HepG2 (cell line): ENCODE data around the gene ITGAV. TPM values are rescaled to one million over a fixed set of nuclear protein-coding genes. Genes with fewer than 3 reads are reported as not detected.

Source experiments
- PTBP1 ChIP-seq: fragments of 200-400 bp; formaldehyde crosslinking; IDR thresholded peaks from 2 replicates; pipeline ENCODE4 v1.6.1; 2018; ENCODE audit warnings: low read length, low read depth; ENCODE audit not compliant: poor library complexity, severe bottlenecking
- SKI ChIP-seq: fragments of 450-650 bp; IDR thresholded peaks from one replicate; pipeline ENCODE4 v1.6.1; 2018; ENCODE audit warnings: mild to moderate bottlenecking; ENCODE audit not compliant: partially characterized antibody
- TEAD2 ChIP-seq: sonication (generic); formaldehyde crosslinking; IDR thresholded peaks from 2 replicates; pipeline ENCODE4 v1.9.0; 2021; ENCODE audit warnings: missing genetic modification reagents
- ZNF460 ChIP-seq: sonication (generic); formaldehyde crosslinking; IDR thresholded peaks from 2 replicates; pipeline ENCODE4 v1.5.1; 2020; ENCODE audit warnings: missing genetic modification reagents, mild to moderate bottlenecking, borderline replicate concordance
- ZNF547 ChIP-seq: sonication (generic); formaldehyde crosslinking; IDR thresholded peaks from 2 replicates; pipeline ENCODE4 v1.5.1; 2020; ENCODE audit warnings: mild to moderate bottlenecking, missing genetic modification reagents
- polyA plus RNA-seq, 8 experiments: library from polyadenylated mRNA; depleted of rRNA in 3 of 8; stranded (reverse) in 7 of 8; unstranded in 1 of 8; fragments of >200 nt; fragmentation: Illumina TruSeq in 4 of 8; extraction: Trizol in 4 of 8; gene quantifications; 2 replicates each; pipeline versions ENCODE4 v1.2.1 to v1.2.3, GENCODE V29; 2011 to 2016; ENCODE audit warnings: low read depth in 4 of 8, missing spikeins in 1 of 8, mixed read lengths in 1 of 8; ENCODE audit not compliant: insufficient read depth in 1 of 8
- total RNA-seq, 5 experiments: library from RNA; depleted of rRNA; stranded (reverse); fragments of >200 nt; fragmentation: Illumina TruSeq; extraction: Trizol; gene quantifications; 2 replicates each; pipeline ENCODE4 v1.2.3, GENCODE V29; 2016; ENCODE audit warnings: low read depth in 1 of 5
- TF ChIP-seq, protein P1 (sequence below), 2 experiments: sonication (generic) in 1 of 2; formaldehyde crosslinking in 1 of 2; IDR thresholded peaks; 2 replicates each; pipeline versions ENCODE4 v1.4.0 to v1.6.1; 2016 to 2020; ENCODE audit warnings: borderline replicate concordance in 1 of 2, low read depth in 1 of 2, mild to moderate bottlenecking in 1 of 2, missing genetic modification reagents in 1 of 2
- TF ChIP-seq, protein P2 (sequence below): IDR thresholded peaks from 2 replicates; pipeline ENCODE4 v1.6.1; 2016; ENCODE audit warnings: missing compliant biosample characterization, missing genetic modification reagents, borderline replicate concordance
- TF ChIP-seq, protein P3 (sequence below): sonication (generic); formaldehyde crosslinking; IDR thresholded peaks from 2 replicates; pipeline ENCODE4 v1.8.1; 2023; ENCODE audit warnings: missing genetic modification reagents, inconsistent platforms, borderline replicate concordance

Gene ITGAV
- total and polyA plus RNA-seq, 2 of the 13 experiments (the other 11 are each of a cell fraction or from before 2014, with no cell fraction given) = 59.1 to 60.4 TPM

DNA sequence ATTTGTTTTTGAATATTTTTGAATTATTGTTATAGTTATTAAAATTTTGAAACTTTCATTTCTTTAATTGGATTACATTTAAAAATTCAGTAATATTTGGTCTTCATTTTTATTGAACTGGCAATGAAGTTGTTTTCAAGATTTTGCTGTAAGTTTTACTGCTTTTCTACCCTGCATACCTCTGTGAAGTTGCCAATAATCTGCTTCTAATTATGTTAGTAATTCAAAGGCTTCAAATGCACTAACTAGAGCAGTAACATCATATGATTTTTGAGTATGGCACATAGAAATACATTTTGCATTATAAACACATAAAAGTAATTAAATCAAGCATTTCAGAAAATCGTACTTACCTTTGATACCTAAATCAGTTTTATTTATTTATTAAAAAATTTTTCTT is 63.7 kb downstream of the ITGAV start (continued):
- TF ChIP-seq ZNF460 (CRISPR knock-in tag) (no peak), SKI (no peak), ZNF547 (no peak), PTBP1 (no peak), TEAD2 (no peak)
- TF ChIP-seq, protein P1, sequence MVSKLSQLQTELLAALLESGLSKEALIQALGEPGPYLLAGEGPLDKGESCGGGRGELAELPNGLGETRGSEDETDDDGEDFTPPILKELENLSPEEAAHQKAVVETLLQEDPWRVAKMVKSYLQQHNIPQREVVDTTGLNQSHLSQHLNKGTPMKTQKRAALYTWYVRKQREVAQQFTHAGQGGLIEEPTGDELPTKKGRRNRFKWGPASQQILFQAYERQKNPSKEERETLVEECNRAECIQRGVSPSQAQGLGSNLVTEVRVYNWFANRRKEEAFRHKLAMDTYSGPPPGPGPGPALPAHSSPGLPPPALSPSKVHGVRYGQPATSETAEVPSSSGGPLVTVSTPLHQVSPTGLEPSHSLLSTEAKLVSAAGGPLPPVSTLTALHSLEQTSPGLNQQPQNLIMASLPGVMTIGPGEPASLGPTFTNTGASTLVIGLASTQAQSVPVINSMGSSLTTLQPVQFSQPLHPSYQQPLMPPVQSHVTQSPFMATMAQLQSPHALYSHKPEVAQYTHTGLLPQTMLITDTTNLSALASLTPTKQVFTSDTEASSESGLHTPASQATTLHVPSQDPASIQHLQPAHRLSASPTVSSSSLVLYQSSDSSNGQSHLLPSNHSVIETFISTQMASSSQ (IDR thresholded peaks at IDR 0.05; ENCODE audit: low read depth) = no peak
- TF ChIP-seq, protein P1 (CRISPR knock-in tag; IDR thresholded peaks at IDR 0.05; ENCODE audit: borderline replicate concordance) = no peak
- TF ChIP-seq, protein P2, sequence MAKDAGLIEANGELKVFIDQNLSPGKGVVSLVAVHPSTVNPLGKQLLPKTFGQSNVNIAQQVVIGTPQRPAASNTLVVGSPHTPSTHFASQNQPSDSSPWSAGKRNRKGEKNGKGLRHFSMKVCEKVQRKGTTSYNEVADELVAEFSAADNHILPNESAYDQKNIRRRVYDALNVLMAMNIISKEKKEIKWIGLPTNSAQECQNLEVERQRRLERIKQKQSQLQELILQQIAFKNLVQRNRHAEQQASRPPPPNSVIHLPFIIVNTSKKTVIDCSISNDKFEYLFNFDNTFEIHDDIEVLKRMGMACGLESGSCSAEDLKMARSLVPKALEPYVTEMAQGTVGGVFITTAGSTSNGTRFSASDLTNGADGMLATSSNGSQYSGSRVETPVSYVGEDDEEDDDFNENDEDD = no peak
- TF ChIP-seq, protein P3, sequence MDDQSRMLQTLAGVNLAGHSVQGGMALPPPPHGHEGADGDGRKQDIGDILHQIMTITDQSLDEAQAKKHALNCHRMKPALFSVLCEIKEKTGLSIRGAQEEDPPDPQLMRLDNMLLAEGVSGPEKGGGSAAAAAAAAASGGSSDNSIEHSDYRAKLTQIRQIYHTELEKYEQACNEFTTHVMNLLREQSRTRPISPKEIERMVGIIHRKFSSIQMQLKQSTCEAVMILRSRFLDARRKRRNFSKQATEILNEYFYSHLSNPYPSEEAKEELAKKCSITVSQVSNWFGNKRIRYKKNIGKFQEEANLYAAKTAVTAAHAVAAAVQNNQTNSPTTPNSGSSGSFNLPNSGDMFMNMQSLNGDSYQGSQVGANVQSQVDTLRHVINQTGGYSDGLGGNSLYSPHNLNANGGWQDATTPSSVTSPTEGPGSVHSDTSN (CRISPR knock-in tag) = no peak
- TF ChIP-seq, all 625 proteins: peak for 0
